H1 (cell line): Measurements from ENCODE around the gene MRPL34. TPM values are rescaled to one million over a fixed set of nuclear protein-coding genes. Genes with fewer than 3 reads are reported as not detected.

Experiments
- CTCF ChIA-PET: fragments of 300-600 bp; sonication (Branson Sonifier 250); formaldehyde crosslinking; loops from one replicate; lab custom pipeline; 2021; ENCODE audit not compliant: partially characterized antibody; lab: Charles Lee
- POLR2A ChIA-PET: fragments of 300-600 bp; sonication (Branson Sonifier 250); formaldehyde crosslinking; loops from one replicate; lab custom pipeline; 2021; ENCODE audit warnings: inconsistent platforms; ENCODE audit not compliant: partially characterized antibody; lab: Charles Lee
- DNase-seq, 2 experiments: peaks; one replicate each; pipeline versions ENCODE4 v3.0.0 to v3.0.0-alpha.2; 2010 to 2022; ENCODE audit warnings: low spot score in 2 of 2, low read depth in 1 of 2, mixed read lengths in 1 of 2
- FAIRE-seq: peaks from 2 replicates; lab custom pipeline; 2011; peaks lifted over from hg19 to GRCh38; lab: Jason Lieb, UNC
- H2AFZ ChIP-seq: 2 replicates; pipeline ENCODE4 v1.8.1; 2012; ENCODE audit warnings: low read length, inconsistent platforms
- H2AK5ac ChIP-seq: 2 replicates; pipeline ENCODE4 v1.6.1; 2013; ENCODE audit warnings: low read depth, low read length
- H2BK120ac ChIP-seq: replicated peaks from 2 replicates; pipeline ENCODE3; 2013; ENCODE audit warnings: low read depth, low read length, inconsistent platforms
- H2BK12ac ChIP-seq: 2 replicates; pipeline ENCODE4 v1.6.1; 2013; ENCODE audit warnings: low read depth, low read length
- H2BK15ac ChIP-seq: 2 replicates; pipeline ENCODE4 v1.6.1; 2013; ENCODE audit warnings: low read length
- H2BK20ac ChIP-seq: 2 replicates; pipeline ENCODE4 v1.6.1; 2013; ENCODE audit warnings: low read length
- H2BK5ac ChIP-seq: 2 replicates; pipeline ENCODE4 v1.6.1; 2013; ENCODE audit warnings: low read depth, low read length
- H3K14ac ChIP-seq: 2 replicates; pipeline ENCODE4 v1.6.1; 2013; ENCODE audit warnings: inconsistent platforms; ENCODE audit not compliant: insufficient read length
- H3K18ac ChIP-seq: 2 replicates; pipeline ENCODE4 v1.6.1; 2013; ENCODE audit warnings: low read length; ENCODE audit errors: extremely low read depth
- H3K23ac ChIP-seq: 2 replicates; pipeline ENCODE4 v1.6.1; 2013; ENCODE audit warnings: inconsistent platforms; ENCODE audit not compliant: insufficient read length
- H3K23me2 ChIP-seq: 2 replicates; pipeline ENCODE4 v1.6.1; 2013; ENCODE audit warnings: low read depth, low read length
- H3K27ac ChIP-seq: 2 replicates; pipeline ENCODE4 v1.6.1; 2011; ENCODE audit warnings: low read depth, low read length, inconsistent platforms
- H3K27me3 ChIP-seq, 4 experiments: replicated peaks in 1 of 4; 1 replicate in 1 of 4; 2 replicates in 3 of 4; pipeline versions ENCODE4 v1.6.1 to v1.8.1; 2011 to 2013; ENCODE audit warnings: low read length in 3 of 4, mild to moderate bottlenecking in 3 of 4, inconsistent platforms in 2 of 4, mixed read lengths in 2 of 4, moderate library complexity in 1 of 4; ENCODE audit not compliant: control insufficient read depth in 3 of 4, insufficient read depth in 3 of 4; ENCODE audit errors: extremely low read depth in 1 of 4
- H3K36me3 ChIP-seq, 4 experiments: 2 replicates each; pipeline versions ENCODE4 v1.6.1 to v1.8.1; 2011 to 2013; ENCODE audit warnings: mild to moderate bottlenecking in 4 of 4, low read length in 3 of 4, moderate library complexity in 2 of 4, control low read depth in 1 of 4, inconsistent platforms in 1 of 4; ENCODE audit not compliant: insufficient read depth in 4 of 4, control insufficient read depth in 2 of 4
- H3K4ac ChIP-seq: replicated peaks from 2 replicates; pipeline ENCODE3; 2013; ENCODE audit warnings: low read length, low read depth, mixed read lengths, inconsistent platforms; ENCODE audit not compliant: insufficient read length
- H3K4me1 ChIP-seq, 4 experiments: replicated peaks in 1 of 4; 1 replicate in 1 of 4; 2 replicates in 3 of 4; pipeline versions ENCODE4 v1.6.1 to v1.8.1; 2011 to 2013; ENCODE audit warnings: low read length in 3 of 4, inconsistent platforms in 2 of 4, mixed read lengths in 1 of 4; ENCODE audit not compliant: insufficient read depth in 4 of 4, control insufficient read depth in 3 of 4
- H3K4me2 ChIP-seq, 2 experiments: 2 replicates each; pipeline versions ENCODE4 v1.6.1 to v1.8.1; 2011 to 2013; ENCODE audit warnings: low read depth in 2 of 2, low read length in 2 of 2, control low read depth in 1 of 2, inconsistent platforms in 1 of 2, mild to moderate bottlenecking in 1 of 2; ENCODE audit not compliant: insufficient read depth in 1 of 2
- H3K4me3 ChIP-seq, 4 experiments: fragments of 200-600, 300-600 bp in 1 of 4; sonication (generic), shearing (Covaris generic), sonication (Bioruptor Twin) in 1 of 4; 2 replicates each; pipeline versions ENCODE4 v1.5.1 to v1.8.1; 2011 to 2016; ENCODE audit warnings: low read length in 4 of 4, low read depth in 3 of 4, control low read depth in 2 of 4, inconsistent platforms in 2 of 4, mild to moderate bottlenecking in 2 of 4, mixed read lengths in 1 of 4, moderate library complexity in 1 of 4; ENCODE audit not compliant: insufficient read depth in 2 of 4; ENCODE audit errors: extremely low read depth in 1 of 4
- H3K56ac ChIP-seq: replicated peaks from 2 replicates; pipeline ENCODE3; 2013; ENCODE audit warnings: low read depth, mild to moderate bottlenecking, mixed read lengths, low read length, inconsistent platforms; ENCODE audit not compliant: insufficient read length
- H3K79me1 ChIP-seq: 2 replicates; pipeline ENCODE4 v1.6.1; 2013; ENCODE audit warnings: low read depth, low read length, control low read depth
- H3K79me2 ChIP-seq, 2 experiments: 2 replicates each; pipeline versions ENCODE4 v1.6.1 to v1.8.1; 2012 to 2013; ENCODE audit warnings: low read length in 2 of 2, mild to moderate bottlenecking in 2 of 2, inconsistent platforms in 1 of 2; ENCODE audit not compliant: insufficient read depth in 2 of 2, control insufficient read depth in 1 of 2
- H3K9ac ChIP-seq, 4 experiments: replicated peaks in 1 of 4; 1 replicate in 1 of 4; 2 replicates in 3 of 4; pipeline versions ENCODE4 v1.6.1 to v1.8.1; 2011 to 2013; ENCODE audit warnings: low read depth in 3 of 4, low read length in 3 of 4, control low read depth in 2 of 4, mild to moderate bottlenecking in 2 of 4, moderate library complexity in 2 of 4, inconsistent platforms in 1 of 4; ENCODE audit errors: extremely low read depth in 1 of 4
- H3K9me3 ChIP-seq, 2 experiments: 2 replicates each; pipeline versions ENCODE4 v1.6.1 to v1.8.1; 2012 to 2013; ENCODE audit warnings: mild to moderate bottlenecking in 2 of 2, moderate library complexity in 2 of 2, control low read depth in 1 of 2, inconsistent platforms in 1 of 2, low read depth in 1 of 2, low read length in 1 of 2, mixed read lengths in 1 of 2; ENCODE audit not compliant: insufficient read depth in 2 of 2
- H4K20me1 ChIP-seq, 2 experiments: replicated peaks in 1 of 2; 2 replicates each; pipeline versions ENCODE3 to v1.8.1; 2011 to 2013; ENCODE audit warnings: inconsistent platforms in 2 of 2, low read length in 2 of 2, mild to moderate bottlenecking in 1 of 2; ENCODE audit not compliant: insufficient read depth in 2 of 2, control insufficient read depth in 1 of 2
- H4K5ac ChIP-seq: 2 replicates; pipeline ENCODE4 v1.6.1; 2013; ENCODE audit warnings: low read length, low read depth, mixed read lengths, inconsistent platforms; ENCODE audit not compliant: insufficient read length
- H4K8ac ChIP-seq: 2 replicates; pipeline ENCODE4 v1.8.0; 2013; ENCODE audit warnings: mild to moderate bottlenecking, moderate library complexity, low read length, inconsistent platforms; ENCODE audit not compliant: insufficient read depth; ENCODE audit errors: extremely low read depth
- H4K91ac ChIP-seq: replicated peaks from 2 replicates; pipeline ENCODE3; 2013; ENCODE audit warnings: low read length, mixed read lengths, inconsistent platforms; ENCODE audit not compliant: insufficient read length
- CHD1 ChIP-seq: IDR thresholded peaks from 2 replicates; pipeline ENCODE4 v1.6.1; 2012; ENCODE audit warnings: low read depth, low read length, improper control_type of control experiment
- JUN ChIP-seq: IDR thresholded peaks from 2 replicates; pipeline ENCODE4 v1.6.1; 2011; ENCODE audit warnings: low read depth, mild to moderate bottlenecking, improper control_type of control experiment, low read length
- KDM5A ChIP-seq: fragments of 200-600 bp; IDR thresholded peaks from 2 replicates; pipeline ENCODE4 v1.7.1; 2012; ENCODE audit warnings: mild to moderate bottlenecking, low read length, inconsistent platforms, mixed read lengths
- MAFK ChIP-seq: IDR thresholded peaks from 2 replicates; pipeline ENCODE4 v1.6.1; 2012; ENCODE audit warnings: low read depth, mild to moderate bottlenecking, improper control_type of control experiment, low read length
- NANOG ChIP-seq: IDR thresholded peaks from 2 replicates; pipeline ENCODE4 v1.6.1; 2011; ENCODE audit warnings: low read length, low read depth, mild to moderate bottlenecking, inconsistent platforms; ENCODE audit not compliant: insufficient read depth, poor library complexity, severe bottlenecking
- RNF2 ChIP-seq: fragments of 200-900, 300-1000 bp; sonication (generic); IDR thresholded peaks from 2 replicates; pipeline ENCODE4 v1.7.1; 2016; ENCODE audit warnings: borderline replicate concordance, low read depth, mild to moderate bottlenecking, antibody characterized with exemption, low read length; ENCODE audit not compliant: poor library complexity, severe bottlenecking; ENCODE audit errors: missing control alignments
- RXRA ChIP-seq: IDR thresholded peaks from 2 replicates; pipeline ENCODE4 v1.6.1; 2011; ENCODE audit warnings: low read depth, mild to moderate bottlenecking, low read length, moderate library complexity; ENCODE audit not compliant: insufficient read depth
- TCF12 ChIP-seq: IDR thresholded peaks from 2 replicates; pipeline ENCODE4 v1.6.1; 2011; ENCODE audit warnings: low read depth, mild to moderate bottlenecking, low read length
- TEAD4 ChIP-seq: IDR thresholded peaks from 2 replicates; pipeline ENCODE4 v1.6.1; 2012; ENCODE audit warnings: low read depth, low read length, inconsistent platforms, mixed read lengths
- ZNF274 ChIP-seq: IDR thresholded peaks from 2 replicates; pipeline ENCODE4 v1.7.0; 2012; ENCODE audit warnings: low read length, borderline replicate concordance; ENCODE audit errors: extremely low read depth
- WGBS, 2 experiments: shearing (Covaris generic) in 1 of 2; methylation state at CpG; one replicate each; pipeline versions ENCODE4 v1.1.6 to v1.1.7; 2013 to 2015; ENCODE audit warnings: low lambda C conversion rate in 2 of 2, mixed read lengths in 2 of 2, inconsistent platforms in 1 of 2, low coverage in 1 of 2, missing lambda C conversion rate in 1 of 2; ENCODE audit not compliant: insufficient replicate concordance in 2 of 2, insufficient coverage in 1 of 2, insufficient read length in 1 of 2; ENCODE audit errors: extremely low coverage in 1 of 2, missing lambda C conversion rate in 1 of 2; 5-methylcytosine and 5-hydroxymethylcytosine counted together
- polyA plus RNA-seq, 7 experiments: library from polyadenylated mRNA; depleted of rRNA in 3 of 7; stranded (reverse) in 5 of 7; unstranded in 2 of 7; fragments of >200 nt in 5 of 7; fragments of 200-250 nt in 2 of 7; gene quantifications; 1 replicate in 5 of 7; 2 replicates in 1 of 7; 4 replicates in 1 of 7; pipeline versions ENCODE4 v1.2.1 to v1.2.3, GENCODE V29; 2011 to 2013; ENCODE audit warnings: missing spikeins in 2 of 7, mixed read lengths in 2 of 7
- total RNA-seq: library from RNA; stranded (reverse); fragmentation: NEBNext Ultra II Directional; extraction: Animal tissue kit (Norgen Biotek cat#: 25700); gene quantifications from 2 replicates; pipeline ENCODE4 v1.2.1, GENCODE V29; 2021
- TF ChIP-seq, protein P1 (sequence below): IDR thresholded peaks from 2 replicates; pipeline ENCODE4 v1.6.1; 2012; ENCODE audit warnings: inconsistent platforms
- TF ChIP-seq, protein P2 (sequence below): IDR thresholded peaks from 2 replicates; pipeline ENCODE4 v1.6.1; 2011; ENCODE audit warnings: low read depth, mild to moderate bottlenecking, low read length; ENCODE audit not compliant: insufficient read depth

The MRPL34 gene
- total and polyA plus RNA-seq, 2 of the 8 experiments (the other 6 are each of a cell fraction or from before 2014, with no cell fraction given), result 91.9 to 99.6 TPM

DNA sequence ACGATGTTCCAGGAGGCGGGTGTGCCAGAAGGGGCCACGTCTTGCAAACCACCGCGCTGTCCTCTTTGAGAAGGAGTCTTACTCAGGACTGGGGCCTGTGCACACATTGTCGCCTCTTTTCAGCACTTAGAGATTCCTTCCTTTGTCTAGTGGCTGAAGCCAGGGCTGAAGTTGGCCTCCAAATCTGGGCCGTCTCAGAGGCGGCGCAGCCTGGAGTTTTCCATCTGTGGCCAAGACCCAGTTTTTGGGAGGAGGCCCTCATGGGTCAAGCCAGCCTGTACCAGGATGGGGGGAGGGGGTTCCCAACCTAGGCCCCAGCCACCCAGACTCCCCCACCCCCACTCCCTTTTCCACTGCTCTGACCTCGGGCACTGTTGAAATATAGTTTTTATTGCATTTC is 17.2 kb downstream of the MRPL34 start:
- Histone ChIP-seq H3K79me2 (no peaks in the 10 kb centered on the region), H3K23ac (no peak overlapping the region), H2AFZ (no peak overlapping the region), H3K56ac (no peak overlapping the region), H3K18ac (no peak overlapping the region), H3K4me1 (peaks cover 0 to 12% (median 7%) of the 10 kb centered on the region in 4 experiments; a peak in 4 of 7 replicates), H3K4me3 (no peak overlapping the region), H2BK20ac (no peak overlapping the region), H2AK5ac (no peak overlapping the region), H2BK12ac (no peak overlapping the region), H2BK5ac (peak overlapping the region; percentile 79), H2BK15ac (no peak overlapping the region), H3K36me3 (peaks cover 2 to 38% (median 15%) of the 10 kb centered on the region in 4 experiments; a peak in 5 of 8 replicates), H2BK120ac (no peak overlapping the region), H4K91ac (no peak overlapping the region), H3K4me2 (no peak overlapping the region), H3K14ac (no peak overlapping the region), H3K9me3 (no peaks in the 10 kb centered on the region), H4K8ac (no peak overlapping the region), H4K5ac (no peak overlapping the region), H3K9ac (no peak overlapping the region), H3K23me2 (peaks cover 1% of the 10 kb centered on the region; the same call in 1 of the 2 replicates), H3K79me1 (no peaks in the 10 kb centered on the region; the same call in 1 of the 2 replicates), H4K20me1 (peaks cover 0 to 3% of the 10 kb centered on the region in 2 experiments), H3K4ac (no peak overlapping the region), H3K27me3 (no peaks in the 10 kb centered on the region), H3K27ac (no peak overlapping the region)
- no peak for DNase-seq
- POLR2A ChIA-PET, result interaction anchor here (0.6 to 17.1 kb wide), 3 partner anchors 12 to 39 kb away, joined by 3 to 329 read pairs (median 100); partner anchors contain the start of genes ABHD8, ANO8, DDA1 and GTPBP3
- 84% methylated on average over 9 of the region's 10 CpGs; no CpG with 5 or more reads in 1 of the 2 experiments for WGBS, 2 experiments
- no peak for FAIRE-seq
- CTCF ChIA-PET, result interaction anchor here (1.2 kb wide), 1 partner anchor 10 kb away, joined by 4 read pairs; no protein-coding TSS in a partner anchor
- TF ChIP-seq KDM5A (no peak), ZNF274 (no peak), TCF12 (no peak), NANOG (no peak), RNF2 (no peak), MAFK (no peak), JUN (no peak), CHD1 (no peak), RXRA (no peak), TEAD4 (no peak)
- TF ChIP-seq, protein P1, sequence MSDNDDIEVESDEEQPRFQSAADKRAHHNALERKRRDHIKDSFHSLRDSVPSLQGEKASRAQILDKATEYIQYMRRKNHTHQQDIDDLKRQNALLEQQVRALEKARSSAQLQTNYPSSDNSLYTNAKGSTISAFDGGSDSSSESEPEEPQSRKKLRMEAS, result no peak
- TF ChIP-seq, protein P2, sequence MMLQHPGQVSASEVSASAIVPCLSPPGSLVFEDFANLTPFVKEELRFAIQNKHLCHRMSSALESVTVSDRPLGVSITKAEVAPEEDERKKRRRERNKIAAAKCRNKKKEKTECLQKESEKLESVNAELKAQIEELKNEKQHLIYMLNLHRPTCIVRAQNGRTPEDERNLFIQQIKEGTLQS, result no peak
